ENCODE results near the gene SYNGR2.

SYNGR2 gene

DNA sequence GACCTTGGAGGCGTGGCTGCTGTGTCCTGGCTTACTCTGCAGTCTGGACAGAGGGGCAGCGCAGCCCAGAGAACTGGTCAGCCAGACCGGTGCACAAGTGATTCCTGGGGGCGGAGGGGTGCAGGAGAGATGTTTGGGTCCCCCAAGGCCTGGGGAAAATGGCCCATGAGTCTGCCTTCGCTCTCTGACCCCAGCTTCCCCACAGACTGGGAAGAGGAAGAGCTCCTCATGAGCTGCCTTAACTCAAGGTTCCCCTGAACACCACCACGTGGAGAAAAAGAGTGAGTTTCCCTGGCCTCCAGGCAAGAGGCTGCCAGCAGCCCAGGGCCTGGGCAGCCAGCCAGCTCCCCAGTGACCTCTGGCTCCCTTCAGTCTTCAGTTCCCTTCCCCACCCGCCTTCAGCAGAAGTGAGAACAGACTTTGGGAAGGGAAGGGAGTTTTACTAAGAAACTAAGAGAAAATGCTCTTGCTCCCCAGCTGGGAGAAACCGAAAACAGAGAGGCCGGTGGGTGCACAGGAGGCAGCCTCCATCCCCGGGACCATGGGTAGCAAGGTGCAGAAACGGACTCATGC, 24.1 kb upstream of the SYNGR2 start:
- DNase-seq: no peak

DNA sequence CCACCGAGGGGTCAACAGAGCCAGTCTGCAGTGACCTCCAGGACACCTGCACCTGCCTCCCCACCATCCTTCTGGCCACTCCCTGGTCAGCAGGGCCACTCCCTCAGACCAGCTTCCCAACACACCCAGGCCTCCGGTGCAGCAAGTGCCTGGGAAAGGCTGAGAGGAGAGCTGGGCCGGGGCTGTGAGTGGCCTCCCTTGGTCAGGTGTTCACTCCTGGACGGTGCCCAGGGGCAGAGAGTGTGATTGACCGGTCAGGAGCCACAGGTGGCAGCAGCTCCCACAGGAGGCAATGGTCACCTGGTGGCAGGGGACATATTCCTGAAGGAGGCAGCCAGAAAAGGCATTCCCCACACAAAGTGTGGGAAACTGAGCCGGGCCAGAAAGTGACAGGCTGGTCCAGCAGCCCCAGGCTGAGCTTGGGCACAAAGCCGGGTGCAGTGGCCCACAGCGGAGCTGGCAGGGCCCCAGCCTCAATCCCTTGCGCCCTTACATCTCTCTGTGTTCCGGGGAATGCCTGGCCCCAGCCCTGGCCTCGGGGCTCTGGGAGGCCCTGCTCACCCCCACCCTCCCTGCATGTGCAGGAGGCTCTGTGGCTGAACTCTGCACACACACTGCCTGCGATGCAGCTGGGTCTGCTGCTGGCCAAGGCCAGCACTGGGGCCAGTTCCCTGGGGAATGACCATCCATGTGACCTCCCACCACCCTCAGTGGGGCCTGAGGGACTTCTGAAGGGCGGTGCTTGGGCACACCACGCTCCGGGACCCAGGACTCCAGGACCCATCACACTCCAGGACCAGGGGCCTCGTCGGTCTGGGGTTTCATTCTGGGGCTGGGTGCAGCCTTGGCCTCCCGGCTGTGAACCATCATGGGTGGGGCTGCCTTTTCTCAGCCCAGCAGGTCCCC, 23.4 kb upstream of the SYNGR2 start:
- no peak for DNase-seq

DNA sequence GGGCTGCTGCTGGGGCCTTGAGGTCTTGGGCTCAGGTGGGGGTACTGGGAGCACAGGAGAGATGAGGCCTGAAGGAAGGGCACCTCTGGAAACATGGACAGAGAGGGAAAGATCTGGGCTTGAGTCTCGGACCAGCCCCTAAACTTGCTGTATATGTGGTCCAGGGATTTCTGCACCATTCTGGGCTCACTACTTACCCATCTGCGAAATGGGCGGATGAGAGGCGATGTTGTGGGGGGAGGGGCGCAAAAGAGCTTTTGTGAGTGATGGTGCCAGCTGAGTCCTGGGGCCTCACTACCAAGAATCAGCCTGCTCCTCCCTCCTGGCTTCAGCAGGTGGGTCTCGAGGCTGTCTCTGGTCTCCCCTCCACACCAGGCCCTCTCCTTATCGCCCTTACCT, 21.9 kb upstream of the SYNGR2 start:
- no peak for DNase-seq

GRCh38 chr17:78146881-78147280, 21.5 kb upstream of the SYNGR2 start:
- DNase-seq: no peak

- DNase-seq: no peak
These were observed 20.9 kb upstream of the SYNGR2 start for GRCh38 chr17:78147315-78147998.

GRCh38 chr17:78148286-78149016, 19.9 kb upstream of the SYNGR2 start:
- no peak for DNase-seq

DNA sequence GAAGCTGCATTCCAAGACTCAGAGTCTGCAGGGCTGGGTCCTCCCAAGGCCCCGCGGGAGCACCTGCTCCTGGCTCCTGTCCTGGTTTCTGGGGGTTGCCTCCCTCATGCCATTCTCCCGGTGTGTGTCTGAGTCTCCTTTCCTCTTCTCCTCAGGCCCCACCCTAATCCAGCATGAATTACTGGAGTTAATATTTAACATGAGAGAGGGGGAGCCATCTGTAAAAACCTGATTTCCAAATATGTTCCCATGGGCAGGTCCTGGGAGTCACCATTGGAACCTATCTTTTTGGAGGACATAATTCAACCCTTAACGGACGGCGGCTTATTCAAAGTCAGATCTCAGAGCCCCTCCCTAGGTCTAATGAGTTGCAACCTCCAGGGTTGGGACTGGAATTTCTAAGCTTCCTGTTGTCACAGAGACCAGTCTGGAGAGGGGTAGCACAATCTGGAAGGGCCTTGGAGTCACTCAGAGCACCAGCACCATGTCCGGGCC, 16.8 kb upstream of the SYNGR2 start:
- DNase-seq: no peak

DNA sequence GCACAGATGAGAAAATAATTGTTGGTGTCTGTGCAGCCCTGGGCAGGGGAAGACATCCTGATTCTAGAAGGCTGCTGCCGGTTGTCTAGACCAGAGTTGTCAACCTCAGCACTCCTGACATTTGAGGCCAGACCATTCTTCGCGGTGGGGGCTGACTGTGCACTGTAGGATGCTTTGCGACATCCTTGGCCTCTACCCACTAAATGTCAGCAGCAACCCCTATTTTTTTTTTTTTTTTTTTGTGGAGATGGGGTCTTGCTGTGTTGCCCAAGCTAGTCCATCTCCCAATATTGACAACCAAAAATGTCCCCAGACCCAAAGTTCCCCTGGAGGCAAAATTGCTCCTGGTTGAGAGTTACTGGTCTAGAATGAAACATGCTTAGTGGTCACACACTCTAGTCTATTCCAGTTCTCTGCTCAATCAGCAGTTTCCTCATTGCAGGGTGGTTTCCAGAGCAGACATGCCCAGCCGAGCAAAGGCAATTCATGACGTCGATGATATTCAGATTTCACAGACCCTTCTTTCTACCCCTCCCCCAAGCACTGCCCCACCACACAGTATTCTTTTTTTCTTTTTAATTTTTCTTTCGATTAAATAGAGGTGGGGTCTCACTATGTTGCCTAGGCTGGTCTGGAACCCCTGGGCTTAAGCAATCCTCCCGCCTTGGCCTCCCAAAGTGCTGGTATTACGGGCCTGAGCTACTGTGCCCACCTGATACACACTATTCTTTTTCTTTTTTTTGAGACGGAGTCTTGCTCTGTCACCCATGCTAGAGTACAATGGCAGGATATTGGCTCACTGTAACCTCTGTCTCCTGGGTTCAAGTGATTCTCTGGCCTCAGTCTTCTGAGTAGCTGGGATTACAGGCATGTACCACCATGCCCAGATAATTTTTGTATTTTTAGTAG, 13.2 kb upstream of the SYNGR2 start:
- no peak for DNase-seq

DNA sequence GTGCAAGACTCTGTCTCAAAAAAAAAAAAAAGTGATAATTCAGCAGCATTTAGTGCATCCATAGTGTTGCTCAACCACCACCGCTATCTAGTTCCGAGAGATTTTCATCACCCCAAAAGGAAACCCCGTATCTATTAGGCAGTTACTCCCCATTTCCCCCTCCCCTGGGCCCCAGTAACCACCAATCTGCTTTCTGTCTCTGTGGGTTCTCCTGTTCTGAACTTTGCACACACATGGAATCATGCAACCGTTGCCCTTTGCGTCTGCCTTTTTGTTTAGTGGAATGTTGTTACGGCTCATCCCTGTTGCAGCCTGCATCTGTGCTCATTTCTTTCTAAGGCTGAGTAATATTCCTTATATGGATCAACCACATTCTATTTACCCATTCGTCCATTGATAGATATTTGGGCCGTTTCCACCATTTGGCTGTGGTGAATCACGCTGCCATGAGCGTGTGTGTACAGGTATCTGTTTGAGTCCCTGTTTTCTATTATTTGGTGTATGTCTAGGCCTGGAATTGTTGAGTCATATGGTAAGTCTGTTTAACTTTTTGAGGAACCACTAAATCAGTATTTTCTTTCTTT, 8.7 kb upstream of the SYNGR2 start:
- DNase-seq: no peak

GRCh38 chr17:78163881-78164747, 4.3 kb upstream of the SYNGR2 start:
- DNase-seq: no peak

GRCh38 chr17:78164748-78165607, 3.4 kb upstream of the SYNGR2 start:
- DNase-seq: no peak

DNA sequence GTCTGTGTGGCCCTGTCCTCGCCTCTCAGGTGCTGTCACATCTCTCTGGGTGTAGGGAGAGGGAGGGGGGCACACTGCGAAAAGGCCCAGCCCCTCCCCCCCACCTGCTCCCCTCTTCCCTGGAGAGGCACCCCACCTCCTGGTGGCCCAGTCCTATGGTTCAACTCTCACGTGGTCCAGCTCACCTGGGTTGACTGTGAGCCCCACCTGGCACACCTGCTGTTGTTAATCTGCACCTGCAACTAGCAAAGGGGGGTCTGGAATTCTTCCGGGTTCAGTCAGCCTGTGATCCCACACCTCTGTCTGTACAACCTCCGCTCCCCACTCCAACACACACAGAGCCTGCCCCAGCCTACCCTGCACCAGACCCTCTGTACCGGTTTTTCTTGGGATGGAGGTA, 2.0 kb upstream of the SYNGR2 start:
- no peak for DNase-seq

- DNase-seq: no peak
These were observed 767 bp downstream of the SYNGR2 start for GRCh38 chr17:78168903-78169793.

- DNase-seq: no peak
These were observed 2.6 kb downstream of the SYNGR2 start for GRCh38 chr17:78170692-78171590.

DNA sequence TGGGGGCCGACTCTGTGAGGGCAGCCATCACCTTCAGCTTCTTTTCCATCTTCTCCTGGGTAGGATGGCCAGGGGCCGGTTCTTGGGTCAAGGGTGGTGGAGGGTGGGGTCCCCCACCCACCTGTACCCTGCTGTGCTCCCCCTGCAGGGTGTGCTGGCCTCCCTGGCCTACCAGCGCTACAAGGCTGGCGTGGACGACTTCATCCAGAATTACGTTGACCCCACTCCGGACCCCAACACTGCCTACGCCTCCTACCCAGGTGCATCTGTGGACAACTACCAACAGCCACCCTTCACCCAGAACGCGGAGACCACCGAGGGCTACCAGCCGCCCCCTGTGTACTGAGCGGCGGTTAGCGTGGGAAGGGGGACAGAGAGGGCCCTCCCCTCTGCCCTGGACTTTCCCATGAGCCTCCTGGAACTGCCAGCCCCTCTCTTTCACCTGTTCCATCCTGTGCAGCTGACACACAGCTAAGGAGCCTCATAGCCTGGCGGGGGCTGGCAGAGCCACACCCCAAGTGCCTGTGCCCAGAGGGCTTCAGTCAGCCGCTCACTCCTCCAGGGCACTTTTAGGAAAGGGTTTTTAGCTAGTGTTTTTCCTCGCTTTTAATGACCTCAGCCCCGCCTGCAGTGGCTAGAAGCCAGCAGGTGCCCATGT, 3.3 kb downstream of the SYNGR2 start:
- DNase-seq: peak; percentile 33

GRCh38 chr17:78172249-78173051, 4.1 kb downstream of the SYNGR2 start:
- peak; percentile 33 for DNase-seq

Data from DMS79 (cell line).